GM19372 (cell line): Measurements from ENCODE around the gene RASA1.

Source experiments
- ATAC-seq: cut with Tn5 transposase; IDR thresholded peaks from one replicate; pipeline ENCODE4 v1.9.1; 2021; ENCODE audit warnings: mild to moderate bottlenecking, low read depth, moderate library complexity; ENCODE audit not compliant: unreplicated experiment

The RASA1 gene

GRCh38 chr5:87354496-87354895 is 86.8 kb downstream of the RASA1 start:
- ATAC-seq, result peak; percentile 82

- no peak for ATAC-seq
Observed at GRCh38 chr5:87359106-87359505, 91.4 kb downstream of the RASA1 start.

GRCh38 chr5:87360132-87360531 is 92.4 kb downstream of the RASA1 start:
- no peak for ATAC-seq

- ATAC-seq, result no peak
Observed at GRCh38 chr5:87361031-87361445, 93.4 kb downstream of the RASA1 start.

- ATAC-seq, result no peak
Observed at GRCh38 chr5:87361536-87362213, 94.0 kb downstream of the RASA1 start.

- ATAC-seq, result no peak
Observed at GRCh38 chr5:87367243-87367642, 99.6 kb downstream of the RASA1 start.

- ATAC-seq, result no peak
Observed at GRCh38 chr5:87368601-87369000, 100.9 kb downstream of the RASA1 start.

GRCh38 chr5:87369431-87369830 is 101.7 kb downstream of the RASA1 start:
- ATAC-seq, result no peak

- no peak for ATAC-seq
Observed at GRCh38 chr5:87372705-87373104, 105.0 kb downstream of the RASA1 start.

- no peak for ATAC-seq
Observed at GRCh38 chr5:87382224-87382623, 114.5 kb downstream of the RASA1 start.

- no peak for ATAC-seq
Observed at GRCh38 chr5:87383216-87383615, 115.5 kb downstream of the RASA1 start.

- no peak for ATAC-seq
Observed at GRCh38 chr5:87385802-87386201, 118.1 kb downstream of the RASA1 start.

- ATAC-seq, result no peak
Observed at GRCh38 chr5:87388129-87388528, 120.4 kb downstream of the RASA1 start.

- ATAC-seq, result no peak
Observed at GRCh38 chr5:87389296-87390034, 121.8 kb downstream of the RASA1 start.

GRCh38 chr5:87390075-87390474 is 122.4 kb downstream of the RASA1 start:
- no peak for ATAC-seq

- ATAC-seq, result no peak
Observed at GRCh38 chr5:87390576-87391199, 123.0 kb downstream of the RASA1 start.

GRCh38 chr5:87392170-87392569 is 124.5 kb downstream of the RASA1 start:
- ATAC-seq, result no peak

GRCh38 chr5:87392801-87393200 is 125.1 kb downstream of the RASA1 start:
- no peak for ATAC-seq

GRCh38 chr5:87393331-87393730 is 125.6 kb downstream of the RASA1 start:
- no peak for ATAC-seq

- ATAC-seq, result no peak
Observed at GRCh38 chr5:87394411-87395165, 126.9 kb downstream of the RASA1 start.
